Sigmoid colon (tissue), 4 donors: ENCODE measurements around the gene LRP1B.

Experiments
- EP300 ChIP-seq, 4 donors: sonication (generic); formaldehyde crosslinking; IDR thresholded peaks; one replicate each; pipeline ENCODE4 v1.6.1; 2017; ENCODE audit warnings: antibody characterized with exemption in 4 of 4
- POLR2A ChIP-seq, 2 donors: fragments of 450-650 bp; IDR thresholded peaks; one replicate each; pipeline ENCODE4 v1.6.1; 2016; ENCODE audit warnings: antibody characterized with exemption in 2 of 2, mild to moderate bottlenecking in 2 of 2, moderate library complexity in 2 of 2
- POLR2AphosphoS5 ChIP-seq, 4 donors: sonication (generic); formaldehyde crosslinking; IDR thresholded peaks; one replicate each; pipeline ENCODE4 v1.6.1; 2017; ENCODE audit warnings: antibody characterized with exemption in 4 of 4
- TF ChIP-seq, protein P1 (sequence below), 4 experiments: fragments of 450-650 bp in 3 of 4; fragments of 200-600 bp in 1 of 4; IDR thresholded peaks; one replicate each; pipeline ENCODE4 v1.5.1; 2016 to 2019; ENCODE audit warnings: antibody characterized with exemption in 4 of 4, mild to moderate bottlenecking in 3 of 4, moderate library complexity in 2 of 4

DNA sequence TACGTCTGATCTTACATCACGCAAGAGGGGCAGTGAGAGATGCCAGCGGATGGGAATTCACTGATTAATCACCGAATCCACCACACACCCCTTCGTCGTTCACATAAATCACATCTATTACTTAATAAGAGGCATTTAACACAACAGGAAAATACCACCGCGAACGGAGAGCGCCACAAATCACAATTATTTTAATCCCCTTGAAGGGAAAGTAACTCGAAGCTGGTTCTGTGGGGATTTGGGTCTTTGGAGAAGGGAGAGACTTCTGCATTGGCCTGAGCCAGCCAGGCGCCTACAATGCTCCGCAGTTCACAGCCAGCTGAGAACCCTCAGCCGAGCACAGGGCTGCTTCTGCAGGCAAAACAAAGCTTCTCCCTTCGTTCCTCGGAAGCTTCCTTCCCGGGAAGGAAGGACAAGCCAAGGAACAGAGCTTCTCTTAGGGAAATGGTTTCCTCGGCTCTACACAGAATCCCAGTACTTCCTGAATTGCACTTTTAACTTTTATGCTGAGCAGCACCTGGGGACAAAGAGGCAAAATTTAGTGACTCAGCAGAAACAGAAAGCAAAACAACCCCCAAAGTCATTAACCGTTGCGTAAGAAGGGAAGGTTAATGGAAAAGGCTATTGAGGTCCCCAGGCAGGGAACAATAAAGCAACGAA lies at the start of gene LRP1B:
- TF ChIP-seq, protein P1, sequence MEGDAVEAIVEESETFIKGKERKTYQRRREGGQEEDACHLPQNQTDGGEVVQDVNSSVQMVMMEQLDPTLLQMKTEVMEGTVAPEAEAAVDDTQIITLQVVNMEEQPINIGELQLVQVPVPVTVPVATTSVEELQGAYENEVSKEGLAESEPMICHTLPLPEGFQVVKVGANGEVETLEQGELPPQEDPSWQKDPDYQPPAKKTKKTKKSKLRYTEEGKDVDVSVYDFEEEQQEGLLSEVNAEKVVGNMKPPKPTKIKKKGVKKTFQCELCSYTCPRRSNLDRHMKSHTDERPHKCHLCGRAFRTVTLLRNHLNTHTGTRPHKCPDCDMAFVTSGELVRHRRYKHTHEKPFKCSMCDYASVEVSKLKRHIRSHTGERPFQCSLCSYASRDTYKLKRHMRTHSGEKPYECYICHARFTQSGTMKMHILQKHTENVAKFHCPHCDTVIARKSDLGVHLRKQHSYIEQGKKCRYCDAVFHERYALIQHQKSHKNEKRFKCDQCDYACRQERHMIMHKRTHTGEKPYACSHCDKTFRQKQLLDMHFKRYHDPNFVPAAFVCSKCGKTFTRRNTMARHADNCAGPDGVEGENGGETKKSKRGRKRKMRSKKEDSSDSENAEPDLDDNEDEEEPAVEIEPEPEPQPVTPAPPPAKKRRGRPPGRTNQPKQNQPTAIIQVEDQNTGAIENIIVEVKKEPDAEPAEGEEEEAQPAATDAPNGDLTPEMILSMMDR (IDR thresholded peaks at IDR 0.05) = no peak
- TF ChIP-seq POLR2A (IDR thresholded peaks at IDR 0.05) (no peak), POLR2AphosphoS5 (IDR thresholded peaks at IDR 0.05) (no peak), EP300 (IDR thresholded peaks at IDR 0.05) (no peak)
